ENCODE measurements around the gene GDPD4.
"Not testable (repeated sequence)": the region's sequence is repeated elsewhere in the genome, so short reads cannot be mapped to it uniquely, and the experiment has no call there.

GDPD4 gene

GRCh38 chr11:77301510-77301909, at the start of gene GDPD4:
GDPD4 (minus strand) TSS chr11:77301686; CDS start chr11:77285137, 16,549 bp downstream.
- no peak for DNase-seq (ENCODE audit: low spot score)

GRCh38 chr11:77347948-77348347, 46.5 kb upstream of the GDPD4 start:
- no peak for DNase-seq (ENCODE audit: low spot score)

GRCh38 chr11:77346906-77347603, 45.6 kb upstream of the GDPD4 start:
- DNase-seq (ENCODE audit: low spot score) = no peak

GRCh38 chr11:77345621-77346020, 44.1 kb upstream of the GDPD4 start:
- no peak for DNase-seq (ENCODE audit: low spot score)

- no peak for DNase-seq (ENCODE audit: low spot score)
Observed at GRCh38 chr11:77340501-77340900, 39.0 kb upstream of the GDPD4 start.

- DNase-seq (ENCODE audit: low spot score) = no peak
Observed at GRCh38 chr11:77332259-77332658, 30.8 kb upstream of the GDPD4 start.

GRCh38 chr11:77325159-77325558, 23.7 kb upstream of the GDPD4 start:
- DNase-seq (ENCODE audit: low spot score) = no peak

- no peak for DNase-seq (ENCODE audit: low spot score)
Observed at GRCh38 chr11:77324508-77324907, 23.0 kb upstream of the GDPD4 start.

- DNase-seq (ENCODE audit: low spot score) = no peak
Observed at GRCh38 chr11:77322926-77323590, 21.6 kb upstream of the GDPD4 start.

GRCh38 chr11:77322506-77322905, 21.0 kb upstream of the GDPD4 start:
- DNase-seq (ENCODE audit: low spot score) = no peak

GRCh38 chr11:77320351-77320750, 18.9 kb upstream of the GDPD4 start:
- DNase-seq (ENCODE audit: low spot score) = no peak

- DNase-seq (ENCODE audit: low spot score) = no peak
Observed at GRCh38 chr11:77318600-77318999, 17.1 kb upstream of the GDPD4 start.

GRCh38 chr11:77316733-77317342, 15.4 kb upstream of the GDPD4 start:
- DNase-seq (ENCODE audit: low spot score) = no peak

- no peak for DNase-seq (ENCODE audit: low spot score)
Observed at GRCh38 chr11:77312107-77312506, 10.6 kb upstream of the GDPD4 start.

GRCh38 chr11:77311701-77312100, 10.2 kb upstream of the GDPD4 start:
- no peak for DNase-seq (ENCODE audit: low spot score)

- no peak for DNase-seq (ENCODE audit: low spot score)
Observed at GRCh38 chr11:77310721-77311120, 9.2 kb upstream of the GDPD4 start.

GRCh38 chr11:77309401-77310085, 8.1 kb upstream of the GDPD4 start:
- DNase-seq (ENCODE audit: low spot score) = no peak

- no peak for DNase-seq (ENCODE audit: low spot score)
Observed at GRCh38 chr11:77308838-77309237, 7.4 kb upstream of the GDPD4 start.

- no peak for DNase-seq (ENCODE audit: low spot score)
Observed at GRCh38 chr11:77303328-77303727, 1.8 kb upstream of the GDPD4 start.

- DNase-seq (ENCODE audit: low spot score) = no peak
Observed at GRCh38 chr11:77302752-77303151, 1.3 kb upstream of the GDPD4 start.

- DNase-seq (ENCODE audit: low spot score) = no peak
Observed at GRCh38 chr11:77300695-77301094, 791 bp downstream of the GDPD4 start.

GRCh38 chr11:77300028-77300427, 1.5 kb downstream of the GDPD4 start:
- not testable (repeated sequence) for DNase-seq (ENCODE audit: low spot score)

GRCh38 chr11:77299528-77299993, 1.9 kb downstream of the GDPD4 start:
- DNase-seq (ENCODE audit: low spot score) = no peak

Data from ecto neural progenitor cell (in vitro differentiated cells).